K562 (cell line): ENCODE results near the gene AEN. TPM values are rescaled to one million over a fixed set of nuclear protein-coding genes. Genes with fewer than 3 reads are reported as not detected.

Source experiments
- BDP1 ChIP-seq: IDR thresholded peaks from 3 replicates; pipeline ENCODE4 v1.6.1; 2011; ENCODE audit not compliant: insufficient read length, insufficient read depth
- E2F6 ChIP-seq, 2 experiments: IDR thresholded peaks; 2 replicates each; pipeline ENCODE4 v1.6.1; 2011; ENCODE audit warnings: borderline replicate concordance in 1 of 2, control low read depth in 1 of 2, low read depth in 1 of 2, low read length in 1 of 2, mild to moderate bottlenecking in 1 of 2, mixed read lengths in 1 of 2, moderate library complexity in 1 of 2; ENCODE audit not compliant: insufficient read depth in 1 of 2, insufficient read length in 1 of 2, poor library complexity in 1 of 2, severe bottlenecking in 1 of 2; ENCODE audit errors: extremely low read depth in 1 of 2
- PKNOX1 ChIP-seq: fragments of 450-650 bp; IDR thresholded peaks from 2 replicates; pipeline ENCODE4 v1.6.1; 2016
- PRDM10 ChIP-seq: fragments of 450-650 bp; IDR thresholded peaks from 2 replicates; pipeline ENCODE4 v1.6.1; 2018; ENCODE audit not compliant: partially characterized antibody
- SAP30 ChIP-seq: fragments of 200-600 bp; sonication (generic); IDR thresholded peaks from 2 replicates; pipeline ENCODE4 v1.6.1; 2012; ENCODE audit warnings: borderline replicate concordance, low read depth, mild to moderate bottlenecking, moderate library complexity, low read length, control low read depth, inconsistent platforms; ENCODE audit not compliant: insufficient read depth, poor library complexity, severe bottlenecking
- SNAPC5 ChIP-seq: fragments of 250-450 bp; sonication (Bioruptor Pico); IDR thresholded peaks from 2 replicates; pipeline ENCODE4 v1.8.0; 2021; ENCODE audit warnings: moderate library complexity, mild to moderate bottlenecking, inconsistent platforms
- ZNF280B ChIP-seq: fragments of 250-450 bp; sonication (Bioruptor Pico); IDR thresholded peaks from 2 replicates; pipeline ENCODE4 v1.5.1; 2021; ENCODE audit warnings: mild to moderate bottlenecking
- polyA plus RNA-seq, 8 experiments: library from polyadenylated mRNA; depleted of rRNA in 4 of 8; stranded (reverse) in 5 of 8; unstranded in 3 of 8; fragments of >200 nt; fragmentation: Nextera tagmentation in 2 of 8; fragmentation: Illumina TruSeq in 1 of 8; extraction: Ambion mirVana in 2 of 8; extraction: Trizol in 1 of 8; gene quantifications; 2 replicates each; pipeline versions ENCODE4 v1.2.1 to v1.2.3, GENCODE V29; 2011 to 2014; ENCODE audit warnings: inconsistent platforms in 1 of 8, missing spikeins in 1 of 8
- total RNA-seq, 7 experiments: library from RNA; depleted of rRNA in 6 of 7; stranded (reverse); fragments of >200 nt in 6 of 7; fragmentation: Illumina TruSeq in 2 of 7; extraction: Trizol in 2 of 7; gene quantifications; 2 replicates each; pipeline versions ENCODE4 v1.2.1 to v1.2.3, GENCODE V29; 2011 to 2021; ENCODE audit warnings: low replicate concordance in 1 of 7

AEN gene
- total and polyA plus RNA-seq, 9 of the 15 experiments (the other 6 are each of a cell fraction or from before 2014, with no cell fraction given), result 9.0 to 51.0 (median 32.8) TPM

GRCh38 chr15:88586401-88587162, 34.6 kb upstream of the AEN start (continued):
- TF ChIP-seq E2F6 (IDR thresholded peaks at IDR 0.05; ENCODE audit: borderline replicate concordance in 1 of 2, extremely low read depth in 1 of 2, insufficient read depth in 1 of 2, insufficient read length in 1 of 2, low read depth in 1 of 2, low read length in 1 of 2, poor library complexity in 1 of 2, severe bottlenecking in 1 of 2) (no peak), ZNF280B (CRISPR knock-in tag) (no peak), SNAPC5 (CRISPR knock-in tag) (no peak), SAP30 (no peak), PKNOX1 (peak; percentile 53; the same call in 1 of the 2 replicates), BDP1 (no peak), PRDM10 (peak; percentile 33)
